GM21717 (cell line): Measurements from ENCODE around the gene TPP2.

Experiments used
- ATAC-seq: cut with Tn5 transposase; IDR thresholded peaks from one replicate; pipeline ENCODE4 v1.9.1; 2021; ENCODE audit warnings: mild to moderate bottlenecking, moderate library complexity; ENCODE audit not compliant: unreplicated experiment

TPP2 gene

GRCh38 chr13:102593466-102593865 is 3.3 kb upstream of the TPP2 start:
- no peak for ATAC-seq

GRCh38 chr13:102597029-102597961 is 509 bp downstream of the TPP2 start:
- ATAC-seq, result peak; percentile 24

- no peak for ATAC-seq
Measured at GRCh38 chr13:102598061-102598460, 1.3 kb downstream of the TPP2 start.

GRCh38 chr13:102599426-102600012 is 2.7 kb downstream of the TPP2 start:
- ATAC-seq, result no peak

- no peak for ATAC-seq
Measured at GRCh38 chr13:102606537-102607309, 9.9 kb downstream of the TPP2 start.

GRCh38 chr13:102608974-102609373 is 12.2 kb downstream of the TPP2 start:
- no peak for ATAC-seq

- no peak for ATAC-seq
Measured at GRCh38 chr13:102609696-102610095, 12.9 kb downstream of the TPP2 start.

GRCh38 chr13:102610296-102610895 is 13.6 kb downstream of the TPP2 start:
- ATAC-seq, result no peak

GRCh38 chr13:102617697-102618350 is 21.0 kb downstream of the TPP2 start:
- no peak for ATAC-seq

- ATAC-seq, result no peak
Measured at GRCh38 chr13:102620516-102620915, 23.7 kb downstream of the TPP2 start.

- no peak for ATAC-seq
Measured at GRCh38 chr13:102626928-102627327, 30.1 kb downstream of the TPP2 start.

GRCh38 chr13:102628559-102628958 is 31.8 kb downstream of the TPP2 start:
- peak; percentile 69 for ATAC-seq

- no peak for ATAC-seq
Measured at GRCh38 chr13:102631198-102631597, 34.4 kb downstream of the TPP2 start.

- ATAC-seq, result no peak
Measured at GRCh38 chr13:102638741-102639140, 42.0 kb downstream of the TPP2 start.

- no peak for ATAC-seq
Measured at GRCh38 chr13:102642029-102642428, 45.2 kb downstream of the TPP2 start.

- no peak for ATAC-seq
Measured at GRCh38 chr13:102642475-102642874, 45.7 kb downstream of the TPP2 start.

GRCh38 chr13:102643656-102644055 is 46.9 kb downstream of the TPP2 start:
- ATAC-seq, result no peak

- no peak for ATAC-seq
Measured at GRCh38 chr13:102645701-102646100, 48.9 kb downstream of the TPP2 start.

- no peak for ATAC-seq
Measured at GRCh38 chr13:102648046-102648445, 51.3 kb downstream of the TPP2 start.

- ATAC-seq, result no peak
Measured at GRCh38 chr13:102650444-102650843, 53.7 kb downstream of the TPP2 start.

GRCh38 chr13:102651392-102651791 is 54.6 kb downstream of the TPP2 start:
- ATAC-seq, result no peak
